ENCODE results near the gene NOL4L.

GRCh38 chr20:32431457-32431856, 153.7 kb downstream of the NOL4L start:
- TF ChIP-seq EZH2 (IDR thresholded peaks at IDR 0.05; ENCODE audit: borderline replicate concordance, low read depth, low read length, severe bottlenecking) (no peak), POLR2A (IDR thresholded peaks at IDR 0.05; ENCODE audit: low read depth, low read length) (no peak), CTCF (IDR thresholded peaks at IDR 0.05; ENCODE audit: extremely low read depth in 1 of 2, insufficient read depth in 1 of 2, low read depth in 1 of 2, low read length in 2 of 2) (no peak), POLR2AphosphoS5 (IDR thresholded peaks at IDR 0.05; ENCODE audit: insufficient read depth, low read depth, low read length) (no peak), JUN (IDR thresholded peaks at IDR 0.05; ENCODE audit: borderline replicate concordance, insufficient read depth, insufficient read length, low read depth) (no peak), MAX (IDR thresholded peaks at IDR 0.05; ENCODE audit: insufficient read depth, insufficient read length) (no peak), FOS (IDR thresholded peaks at IDR 0.05; ENCODE audit: borderline replicate concordance, insufficient read depth, low read length) (no peak), MYC (IDR thresholded peaks at IDR 0.05; ENCODE audit: low read depth, low read length) (no peak)

Data from endothelial cell of umbilical vein (primary cell).